Adrenal gland (tissue), 12 donors: ENCODE data around the gene MYL6B. TPM values are rescaled to one million over a fixed set of nuclear protein-coding genes. Genes with fewer than 3 reads are reported as not detected.
A peak's percentile ranks its signal among the peaks of the same experiment; 100 is the strongest.

ENCODE experiments used
- DNase-seq, 7 donors: peaks; one replicate each; pipeline ENCODE4 v3.0.0-alpha.2; 2019 to 2020
- H3K27ac ChIP-seq, 5 donors: fragments of 200-600 bp; sonication (generic) in 4 of 5; 1 replicate in 3 of 5; 2 replicates in 2 of 5; pipeline versions ENCODE4 v1.5.1 to v1.8.0; 2016 to 2020; ENCODE audit warnings: mild to moderate bottlenecking in 1 of 5
- H3K27me3 ChIP-seq: fragments of 200-600 bp; 2 replicates; pipeline ENCODE4 v1.8.0; 2021
- H3K36me3 ChIP-seq, 2 donors: fragments of 200-600 bp; replicated peaks in 1 of 2; 1 replicate in 1 of 2; 2 replicates in 1 of 2; pipeline versions ENCODE4 v1.5.1 to v1.8.0; 2018 to 2022
- H3K4me1 ChIP-seq, 2 donors: fragments of 200-600 bp; replicated peaks in 1 of 2; 1 replicate in 1 of 2; 2 replicates in 1 of 2; pipeline versions ENCODE4 v1.5.1 to v1.8.0; 2018 to 2021
- H3K4me3 ChIP-seq, 4 donors: fragments of 200-600 bp; sonication (generic) in 3 of 4; one replicate each; pipeline ENCODE4 v1.5.1; 2016 to 2018
- H3K9me3 ChIP-seq, 3 donors: fragments of 200-600 bp; sonication (generic) in 1 of 3; replicated peaks in 1 of 3; 1 replicate in 2 of 3; 2 replicates in 1 of 3; pipeline versions ENCODE4 v1.5.1 to v1.8.0; 2016 to 2021
- POLR2A ChIP-seq, 2 donors: fragments of 450-650 bp; IDR thresholded peaks; one replicate each; pipeline ENCODE4 v1.6.1; 2017; ENCODE audit warnings: antibody characterized with exemption in 2 of 2, mild to moderate bottlenecking in 2 of 2, moderate library complexity in 1 of 2
- WGBS, 4 donors: extraction: QIAGEN DNeasy Blood & Tissue Kit in 2 of 4; methylation state at CpG; one replicate each; pipeline versions ENCODE4 v1.1.5 to v1.1.7; 2013 to 2017; 5-methylcytosine and 5-hydroxymethylcytosine counted together
- intact Hi-C, 2 donors: fragments of 100-400 bp; cut with DNase I; formaldehyde crosslinking; loops; one replicate each; pipeline versions ENCODE4 v1.14.1 to v1.15.0; 2022 to 2023
- polyA plus RNA-seq, 3 donors: library from polyadenylated mRNA; stranded (reverse); fragments of 200-250 nt in 2 of 3; fragments of 350-450 nt in 1 of 3; fragmentation: Illumina TruSeq in 1 of 3; extraction: RNeasy Lipid Tissue Mini Kit (QIAGEN cat#74804) in 1 of 3; gene quantifications; one replicate each; pipeline ENCODE4 v1.2.3, GENCODE V29; 2013 to 2014
- total RNA-seq, 9 donors: library from RNA; depleted of rRNA in 4 of 9; stranded (reverse); fragments of >200 nt in 4 of 9; fragments of 120-200 nt in 1 of 9; fragmentation: NEBNext Ultra II Directional in 1 of 9; extraction: Animal tissue kit (Norgen Biotek cat#: 25700) in 1 of 9; gene quantifications; one replicate each; pipeline versions ENCODE4 v1.1.0 to v1.2.4, GENCODE V29; 2013 to 2023
- TF ChIP-seq, protein P1 (sequence below), 6 experiments: fragments of 450-650 bp in 4 of 6; fragments of 200-600 bp in 2 of 6; sonication (generic) in 1 of 6; IDR thresholded peaks; 1 replicate in 5 of 6; 2 replicates in 1 of 6; pipeline versions ENCODE4 v1.5.1 to v1.8.0; 2016 to 2021; ENCODE audit warnings: antibody characterized with exemption in 6 of 6, mild to moderate bottlenecking in 2 of 6, moderate library complexity in 1 of 6
- donor health status: healthy with polysubstance abuse.
- donor health status: Bipolar disorder and iron deficiency.
- donor health status: DM: yes; HTN: yes; CAD: no.
- donor health status: DM: no; HTN: no; CAD: no.
- donor health status: DM: no; HTN: no; CAD: no.
- donor health status: DM: yes; HTN: yes; CAD: no.

The MYL6B gene
- total and polyA plus RNA-seq, 12 donors, result 28.0 to 129 (median 71.9) TPM

DNA sequence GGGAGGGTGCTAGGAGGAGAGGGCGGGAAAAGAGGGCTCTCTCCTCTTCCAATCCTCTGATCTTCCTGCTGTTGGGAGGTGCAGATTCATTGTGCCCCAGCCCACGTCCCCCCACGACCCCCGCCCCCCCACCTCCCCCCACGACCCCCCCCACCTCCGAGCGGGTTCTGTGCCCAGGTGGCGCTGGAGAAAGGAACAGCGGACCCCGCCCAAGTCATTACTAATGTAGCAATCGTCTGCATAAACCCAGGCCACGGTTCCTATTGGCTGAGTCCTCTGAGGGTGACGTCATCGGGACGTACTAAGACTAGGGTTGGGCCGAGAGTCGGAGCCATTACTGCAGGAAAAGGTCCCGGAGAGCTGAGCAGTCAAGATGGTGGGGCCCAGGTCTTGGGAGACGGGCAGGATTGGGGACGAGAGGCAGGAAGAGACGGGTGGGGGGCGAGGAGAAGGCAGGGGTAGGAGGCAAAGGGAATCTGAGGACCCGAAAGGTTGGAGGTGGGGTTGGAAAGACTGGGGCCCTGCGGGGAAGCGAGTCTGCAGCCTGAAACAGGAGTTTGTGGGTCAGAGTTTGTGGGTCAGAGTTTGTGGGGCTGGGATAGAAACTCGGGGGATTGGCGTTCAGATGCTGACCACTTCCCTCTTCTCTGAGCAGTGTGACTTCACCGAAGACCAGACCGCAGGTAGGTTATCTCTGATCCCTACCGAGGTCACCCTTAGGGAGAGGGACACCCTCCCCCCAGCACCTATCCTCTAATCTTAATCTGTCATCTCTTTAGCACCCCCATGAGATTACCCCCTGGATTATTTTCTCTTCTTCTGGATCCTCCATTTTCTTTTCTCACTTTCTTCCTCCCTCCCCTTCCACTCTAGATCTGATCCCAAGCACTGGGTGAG, 5.9 kb downstream of the MYL6B start, which contains the start of gene MYL6:
Gene MYL6 (plus strand): TSS at position 331 of the 897 bp plus-strand sequence. CDS start 43 bp downstream, at position 374.
- WGBS, 4 donors, result 0 to 1% (median 1%) methylated on average over 22 to 30 of the region's 30 CpGs
- Histone ChIP-seq H3K27me3 (no peaks in the 10 kb centered on the region), H3K27ac (peak within 1 kb of the TSS; percentile 94 to 98 (median 96)), H3K4me1 (peaks cover 22 to 31% of the 10 kb centered on the region in 2 donors), H3K9me3 (no peaks in the 10 kb centered on the region), H3K4me3 (peak within 1 kb of the TSS; percentile 55 to 71 (median 62)), H3K36me3 (peaks cover 0 to 39% of the 10 kb centered on the region in 2 donors)
- peak; percentile 98 to 99 for TF ChIP-seq POLR2A (IDR thresholded peaks at IDR 0.05)
- TF ChIP-seq, protein P1, sequence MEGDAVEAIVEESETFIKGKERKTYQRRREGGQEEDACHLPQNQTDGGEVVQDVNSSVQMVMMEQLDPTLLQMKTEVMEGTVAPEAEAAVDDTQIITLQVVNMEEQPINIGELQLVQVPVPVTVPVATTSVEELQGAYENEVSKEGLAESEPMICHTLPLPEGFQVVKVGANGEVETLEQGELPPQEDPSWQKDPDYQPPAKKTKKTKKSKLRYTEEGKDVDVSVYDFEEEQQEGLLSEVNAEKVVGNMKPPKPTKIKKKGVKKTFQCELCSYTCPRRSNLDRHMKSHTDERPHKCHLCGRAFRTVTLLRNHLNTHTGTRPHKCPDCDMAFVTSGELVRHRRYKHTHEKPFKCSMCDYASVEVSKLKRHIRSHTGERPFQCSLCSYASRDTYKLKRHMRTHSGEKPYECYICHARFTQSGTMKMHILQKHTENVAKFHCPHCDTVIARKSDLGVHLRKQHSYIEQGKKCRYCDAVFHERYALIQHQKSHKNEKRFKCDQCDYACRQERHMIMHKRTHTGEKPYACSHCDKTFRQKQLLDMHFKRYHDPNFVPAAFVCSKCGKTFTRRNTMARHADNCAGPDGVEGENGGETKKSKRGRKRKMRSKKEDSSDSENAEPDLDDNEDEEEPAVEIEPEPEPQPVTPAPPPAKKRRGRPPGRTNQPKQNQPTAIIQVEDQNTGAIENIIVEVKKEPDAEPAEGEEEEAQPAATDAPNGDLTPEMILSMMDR (IDR thresholded peaks at IDR 0.05), result no peak
- DNase-seq, result peak; percentile 95 to 100 (median 98)
- intact Hi-C loops, result no loop called here

DNA sequence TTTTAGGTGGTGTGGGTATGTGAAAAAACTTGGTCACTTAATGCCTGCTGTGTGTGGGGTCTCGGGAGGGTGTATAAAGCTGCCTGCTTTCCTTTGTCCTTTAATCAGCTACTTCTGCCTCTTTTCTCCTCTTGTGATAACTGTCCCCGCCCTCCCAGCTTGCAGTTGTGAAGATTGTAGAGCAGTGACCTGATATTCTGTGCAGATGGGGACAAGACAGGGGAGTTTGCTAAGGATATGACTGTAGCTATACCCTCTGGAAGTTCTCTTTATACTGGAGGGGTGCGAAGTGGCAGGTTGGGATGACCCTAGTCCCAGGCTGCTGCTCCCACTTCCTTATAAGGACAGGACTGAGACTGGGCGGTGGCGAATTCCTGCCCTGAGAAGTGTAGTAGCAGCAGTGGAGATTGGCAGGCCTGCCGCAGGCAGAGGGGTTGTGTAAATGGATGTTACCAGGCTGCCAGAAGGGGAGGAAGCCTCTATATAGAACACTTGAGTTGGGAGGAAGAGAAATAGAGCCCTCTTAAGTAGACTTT, 6.6 kb downstream of the MYL6B start:
- peak; percentile 59 to 92 (median 79) for DNase-seq
- no peaks in the 10 kb centered on the region for H3K27me3 ChIP-seq
- peak overlapping the region; percentile 55 to 71 (median 62) for H3K4me3 ChIP-seq
- TF ChIP-seq, protein P1 (IDR thresholded peaks at IDR 0.05), result no peak
- peak; percentile 47 to 66 for TF ChIP-seq POLR2A (IDR thresholded peaks at IDR 0.05)
- intact Hi-C loops, result no loop called here
- H3K36me3 ChIP-seq, result peaks cover 0 to 46% of the 10 kb centered on the region in 2 donors
- H3K4me1 ChIP-seq, result peaks cover 22 to 31% of the 10 kb centered on the region in 2 donors
- no peaks in the 10 kb centered on the region for H3K9me3 ChIP-seq
- peak overlapping the region; percentile 94 to 98 (median 96) for H3K27ac ChIP-seq
- WGBS, 4 donors, result 0 to 1% (median 0%) methylated on average over 3 to 6 of the region's 6 CpGs

DNA sequence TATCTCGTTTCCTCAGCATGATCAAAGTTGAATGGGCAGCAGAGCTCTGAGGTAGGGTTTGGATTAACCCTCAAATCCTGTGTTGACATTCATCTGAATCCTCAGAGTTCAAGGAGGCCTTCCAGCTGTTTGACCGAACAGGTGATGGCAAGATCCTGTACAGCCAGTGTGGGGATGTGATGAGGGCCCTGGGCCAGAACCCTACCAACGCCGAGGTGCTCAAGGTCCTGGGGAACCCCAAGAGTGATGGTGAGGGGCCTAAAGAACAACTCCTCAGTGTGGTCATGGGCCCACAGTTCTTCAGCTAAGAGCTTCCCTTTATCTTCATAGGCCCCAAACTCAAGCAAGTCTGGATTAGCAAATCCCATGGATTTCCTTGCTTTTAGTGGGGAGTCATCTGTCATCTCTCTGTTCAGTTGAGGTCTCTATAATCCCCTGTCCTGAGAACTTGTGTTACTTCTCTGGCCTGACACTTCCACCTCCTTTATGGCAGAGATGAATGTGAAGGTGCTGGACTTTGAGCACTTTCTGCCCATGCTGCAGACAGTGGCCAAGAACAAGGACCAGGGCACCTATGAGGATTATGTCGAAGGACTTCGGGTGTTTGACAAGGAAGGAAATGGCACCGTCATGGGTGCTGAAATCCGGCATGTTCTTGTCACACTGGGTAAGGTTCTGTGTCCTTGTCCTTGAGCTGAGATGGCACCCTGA, 7.2 kb downstream of the MYL6B start:
- H3K4me1 ChIP-seq, result peaks cover 22 to 31% of the 10 kb centered on the region in 2 donors
- H3K27me3 ChIP-seq, result no peaks in the 10 kb centered on the region
- H3K27ac ChIP-seq, result peak overlapping the region; percentile 94 to 98 (median 96)
- H3K36me3 ChIP-seq, result peaks cover 0 to 53% of the 10 kb centered on the region in 2 donors
- H3K9me3 ChIP-seq, result no peaks in the 10 kb centered on the region
- intact Hi-C loops, result loop anchor here in 1 of 2 donors (5.0 kb wide), 1 partner anchor 32 kb away; the partner anchor contains the start of gene ESYT1
- no peak for DNase-seq
- 13 to 22% (median 14%) methylated on average over 5 to 8 of the region's 8 CpGs for WGBS, 4 donors
- H3K4me3 ChIP-seq, result peak overlapping the region in 3 of 4 donors; percentile 55 to 71 (median 66)
- no peak for TF ChIP-seq POLR2A (IDR thresholded peaks at IDR 0.05)
- TF ChIP-seq, protein P1 (IDR thresholded peaks at IDR 0.05), result no peak
